Common myeloid progenitor, CD34-positive (primary cell): Measurements from ENCODE around the gene FGD4.

Source experiments
- CTCF ChIA-PET: fragments of 350-600 bp; sonication (Branson Sonifier 250); formaldehyde crosslinking; loops from one replicate; lab custom pipeline; 2021; ENCODE audit warnings: antibody characterized with exemption; lab: Charles Lee
- POLR2A ChIA-PET: fragments of 350-600 bp; sonication (Branson Sonifier 250); formaldehyde crosslinking; loops from one replicate; lab custom pipeline; 2021; ENCODE audit warnings: antibody characterized with exemption; lab: Charles Lee
- DNase-seq, 3 donors: peaks; one replicate each; pipeline versions ENCODE4 v3.0.0 to v3.0.0-alpha.2; 2013
- H3K27ac ChIP-seq, 2 experiments: 1 replicate in 1 of 2; 2 replicates in 1 of 2; pipeline ENCODE4 v1.7.0; 2013; ENCODE audit warnings: inconsistent platforms in 2 of 2, low read length in 2 of 2, mild to moderate bottlenecking in 2 of 2, low read depth in 1 of 2, moderate library complexity in 1 of 2; ENCODE audit not compliant: severe bottlenecking in 2 of 2, insufficient read depth in 1 of 2, poor library complexity in 1 of 2
- H3K27me3 ChIP-seq, 5 experiments: replicated peaks in 2 of 5; 1 replicate in 3 of 5; 2 replicates in 2 of 5; pipeline versions ENCODE4 v1.6.1 to v1.7.0; 2013; ENCODE audit warnings: low read length in 4 of 5, mild to moderate bottlenecking in 2 of 5, moderate library complexity in 2 of 5, inconsistent platforms in 1 of 5; ENCODE audit not compliant: insufficient read depth in 5 of 5, control insufficient read depth in 4 of 5
- H3K36me3 ChIP-seq, 4 experiments: 1 replicate in 2 of 4; 2 replicates in 2 of 4; pipeline versions ENCODE4 v1.6.1 to v1.7.0; 2013; ENCODE audit warnings: low read length in 3 of 4, control low read depth in 1 of 4, mild to moderate bottlenecking in 1 of 4; ENCODE audit not compliant: control insufficient read depth in 4 of 4, insufficient read depth in 4 of 4
- H3K4me1 ChIP-seq, 4 experiments: 1 replicate in 3 of 4; 2 replicates in 1 of 4; pipeline versions ENCODE4 v1.6.1 to v1.7.1; 2013; ENCODE audit warnings: low read length in 3 of 4, mild to moderate bottlenecking in 3 of 4, control low read depth in 1 of 4, inconsistent platforms in 1 of 4, moderate library complexity in 1 of 4; ENCODE audit not compliant: control insufficient read depth in 4 of 4, insufficient read depth in 4 of 4; ENCODE audit errors: control extremely low read depth in 1 of 4
- H3K4me3 ChIP-seq, 7 experiments: 1 replicate in 4 of 7; 2 replicates in 3 of 7; pipeline versions ENCODE4 v1.5.1 to v1.7.0; 2013; ENCODE audit warnings: mild to moderate bottlenecking in 7 of 7, low read length in 6 of 7, moderate library complexity in 6 of 7, inconsistent platforms in 2 of 7, low read depth in 2 of 7, control low read depth in 1 of 7; ENCODE audit not compliant: insufficient read depth in 4 of 7, control insufficient read depth in 1 of 7; ENCODE audit errors: extremely low read depth in 1 of 7
- H3K9me3 ChIP-seq, 5 experiments: 1 replicate in 4 of 5; 2 replicates in 1 of 5; pipeline versions ENCODE4 v1.6.1 to v1.7.1; 2013; ENCODE audit warnings: low read length in 4 of 5, mild to moderate bottlenecking in 2 of 5, inconsistent platforms in 1 of 5, low read depth in 1 of 5, moderate library complexity in 1 of 5; ENCODE audit not compliant: control insufficient read depth in 4 of 5, insufficient read depth in 2 of 5; ENCODE audit errors: control extremely low read depth in 1 of 5
- WGBS: methylation state at CpG from one replicate; pipeline ENCODE4 v1.1.5; 2013; ENCODE audit not compliant: insufficient coverage; 5-methylcytosine and 5-hydroxymethylcytosine counted together

Gene FGD4

DNA sequence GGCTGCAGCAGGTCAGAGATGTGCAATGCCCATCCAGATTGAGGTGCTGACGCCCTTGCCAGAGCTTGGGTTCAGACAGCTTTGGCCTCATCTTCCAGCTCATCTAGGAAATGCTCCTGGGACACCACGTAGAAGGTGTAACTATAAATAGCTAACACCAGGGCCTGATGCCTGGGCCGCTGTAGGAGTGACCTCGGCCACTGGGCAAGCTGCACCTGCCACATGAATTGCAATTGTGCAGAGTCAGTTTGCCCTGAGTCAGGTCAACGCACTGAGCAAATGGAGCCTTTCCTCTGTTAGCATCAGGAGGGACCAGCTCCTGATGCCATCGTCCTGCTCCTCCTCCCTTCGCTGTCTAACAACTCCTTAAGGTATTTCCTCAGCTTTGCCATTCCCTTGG is 262.3 kb downstream of the FGD4 start:
- Histone ChIP-seq H3K36me3 (no peaks in the 10 kb centered on the region), H3K9me3 (no peaks in the 10 kb centered on the region), H3K27me3 (no peaks in the 10 kb centered on the region), H3K27ac (no peak overlapping the region), H3K4me1 (no peaks in the 10 kb centered on the region), H3K4me3 (no peak overlapping the region)
- POLR2A ChIA-PET, result no interaction called here
- CTCF ChIA-PET, result interaction anchor here (0.7 kb wide), 1 partner anchor 10 kb away, joined by 3 read pairs; no protein-coding TSS in a partner anchor
- no peak for DNase-seq
- 97% methylated on average over 7 of the region's 7 CpGs for WGBS

GRCh38 chr12:32662665-32663064 is 263.3 kb downstream of the FGD4 start:
- POLR2A ChIA-PET, result no interaction called here

DNA sequence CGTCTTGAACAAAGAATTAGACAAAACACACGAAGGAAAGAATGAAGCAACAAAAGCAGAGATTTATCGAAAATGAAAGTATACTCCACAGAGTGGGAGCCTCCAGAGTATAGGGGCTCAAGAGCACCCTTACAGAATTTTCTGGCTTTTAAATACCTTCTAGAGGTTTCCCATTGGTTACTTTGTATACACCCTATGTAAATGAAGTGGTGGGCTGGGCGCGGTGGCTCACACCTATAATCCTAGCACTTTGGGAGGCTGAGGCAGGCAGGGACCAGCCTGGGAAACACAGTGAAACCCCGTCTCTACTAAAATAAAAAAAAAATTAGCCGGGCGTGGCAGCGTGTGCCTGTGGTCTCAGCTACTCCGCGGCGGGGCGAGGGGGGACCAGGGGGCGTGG is 266.7 kb downstream of the FGD4 start:
- H3K36me3 ChIP-seq, result no peaks in the 10 kb centered on the region

More at GRCh38 chr12:32662665-32663064, 263.3 kb downstream of the FGD4 start:
- WGBS, result 100% methylated on average over 1 of the region's 2 CpGs
- Histone ChIP-seq H3K4me3 (no peak overlapping the region), H3K4me1 (no peaks in the 10 kb centered on the region), H3K36me3 (no peaks in the 10 kb centered on the region), H3K27me3 (no peaks in the 10 kb centered on the region), H3K9me3 (no peaks in the 10 kb centered on the region), H3K27ac (no peak overlapping the region)
- CTCF ChIA-PET, result interaction anchor here (1.2 to 1.3 kb wide), 2 partner anchors 9 to 206 kb away, joined by 5 to 7 read pairs; no protein-coding TSS in a partner anchor
- no peak for DNase-seq

GRCh38 chr12:32669584-32669983 is 270.2 kb downstream of the FGD4 start:
- H3K27ac ChIP-seq, result no peak overlapping the region
- peaks cover 0 to 10% (median 2%) of the 10 kb centered on the region in 5 experiments for H3K9me3 ChIP-seq
- WGBS, result 100% methylated on average over 1 of the region's 1 CpG
- no peaks in the 10 kb centered on the region for H3K27me3 ChIP-seq
- peaks cover 0 to 2% (median under 1%) of the 10 kb centered on the region in 4 experiments for H3K4me1 ChIP-seq
- ChIA-PET POLR2A (no interaction called here), CTCF (interaction anchor here (0.7 to 8.0 kb wide), 6 partner anchors 12 to 303 kb away, joined by 3 to 96 read pairs (median 6); no protein-coding TSS in a partner anchor)
- H3K4me3 ChIP-seq, result no peak overlapping the region
- DNase-seq, result no peak
- H3K36me3 ChIP-seq, result no peaks in the 10 kb centered on the region

More for the DNA sequence above, 266.7 kb downstream of the FGD4 start:
- no peak overlapping the region for H3K27ac ChIP-seq
- no peaks in the 10 kb centered on the region for H3K4me1 ChIP-seq
- ChIA-PET POLR2A (no interaction called here), CTCF (interaction anchor here (1.0 to 8.0 kb wide), 2 partner anchors 10 to 211 kb away, joined by 3 to 96 read pairs; no protein-coding TSS in a partner anchor)
- H3K9me3 ChIP-seq, result peaks cover 0 to 10% (median 2%) of the 10 kb centered on the region in 5 experiments
- no peaks in the 10 kb centered on the region for H3K27me3 ChIP-seq
- H3K4me3 ChIP-seq, result no peak overlapping the region
- 85% methylated on average over 4 of the region's 14 CpGs for WGBS
- DNase-seq, result no peak

DNA sequence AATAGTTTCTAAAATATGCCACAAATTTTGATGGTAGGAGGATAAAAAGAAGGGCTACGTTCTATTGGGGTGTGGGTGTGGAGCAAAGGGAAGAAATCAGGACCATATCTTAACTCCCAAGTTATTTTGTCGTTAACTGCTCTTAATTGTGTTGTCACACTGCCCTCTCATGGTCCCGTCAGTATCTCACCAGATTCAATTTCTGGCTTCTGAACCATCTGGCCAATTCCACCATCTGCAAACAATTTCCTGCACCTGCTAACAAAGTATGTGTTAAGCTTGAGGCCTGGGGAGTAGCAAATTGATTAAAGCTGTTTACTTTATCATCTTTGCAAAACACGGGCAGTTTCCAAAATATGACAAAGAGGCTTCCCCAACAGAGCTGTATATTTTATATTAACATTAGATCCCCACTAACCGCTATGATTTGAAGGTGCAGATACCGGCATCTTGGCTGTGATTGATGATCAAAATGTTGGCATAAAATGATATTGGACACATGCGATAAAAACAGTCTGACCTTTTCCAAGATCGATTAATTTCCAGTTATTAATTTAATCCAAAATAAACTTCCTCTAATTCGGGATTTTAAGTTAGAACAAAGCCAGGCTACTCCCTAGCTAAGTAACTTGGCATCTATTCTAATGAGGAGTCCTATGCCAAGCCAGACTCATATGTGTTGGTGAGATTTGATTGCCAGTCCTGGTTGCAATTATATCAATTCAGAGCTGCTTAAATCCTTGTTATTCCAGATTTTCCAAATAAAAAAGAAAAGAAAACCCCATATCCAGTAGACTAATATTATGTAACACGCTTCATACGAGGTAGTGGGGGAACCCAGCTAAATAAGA is 272.8 kb downstream of the FGD4 start:
- Histone ChIP-seq H3K27ac (no peak overlapping the region), H3K9me3 (peaks cover 0 to 10% (median 2%) of the 10 kb centered on the region in 5 experiments), H3K36me3 (no peaks in the 10 kb centered on the region), H3K4me1 (peaks cover 0 to 3% (median under 1%) of the 10 kb centered on the region in 4 experiments), H3K4me3 (no peak overlapping the region), H3K27me3 (no peaks in the 10 kb centered on the region)
- ChIA-PET POLR2A (no interaction called here), CTCF (interaction anchor here (0.6 to 8.0 kb wide), 29 partner anchors 9 to 1019 kb away, joined by 3 to 96 read pairs (median 3); partner anchors contain the start of genes ETFBKMT and YARS2)
- DNase-seq, result peak; percentile 74 to 93 (median 91)
- 7% methylated on average over 2 of the region's 11 CpGs for WGBS

- H3K27me3 ChIP-seq, result no peaks in the 10 kb centered on the region
- H3K36me3 ChIP-seq, result peaks cover 0 to 5% (median 0%) of the 10 kb centered on the region in 4 experiments
- 0% methylated on average over 56 of the region's 76 CpGs for WGBS
- peaks cover 6 to 18% (median 13%) of the 10 kb centered on the region in 4 experiments for H3K4me1 ChIP-seq
- H3K9me3 ChIP-seq, result no peaks in the 10 kb centered on the region
- POLR2A ChIA-PET, result interaction anchor here (0.6 kb wide), 1 partner anchor 124 kb away, joined by 4 read pairs; no protein-coding TSS in a partner anchor
- H3K4me3 ChIP-seq, result peak within 1 kb of the TSS; percentile 93 to 99 (median 96)
- peak within 1 kb of the TSS; percentile 86 to 92 for H3K27ac ChIP-seq
- CTCF ChIA-PET, result interaction anchor here (0.5 to 1.2 kb wide), 5 partner anchors 10 to 223 kb away, joined by 3 to 4 read pairs (median 3); no protein-coding TSS in a partner anchor
- peak; percentile 95 to 97 (median 96) for DNase-seq
Measured at GRCh38 chr12:32679091-32679919, 279.9 kb downstream of the FGD4 start, which contains the start of gene DNM1L. Gene DNM1L (plus strand): TSS chr12:32679301. CDS start chr12:32679364, 63 bp downstream.
